Aorta (tissue), 5 donors: ENCODE data around the gene ARFGEF3. TPM values are rescaled to one million over a fixed set of nuclear protein-coding genes. Genes with fewer than 3 reads are reported as not detected.

ENCODE experiments used
- ATAC-seq: fragments of 200-7000 bp; cut with Tn5 transposase; one replicate; pipeline ENCODE4 v1.9.1; 2022; ENCODE audit warnings: moderate library complexity; ENCODE audit not compliant: low FRiP score
- DNase-seq, 2 donors: peaks; one replicate each; pipeline ENCODE4 v3.0.0-alpha.2; 2020
- H3K27ac ChIP-seq, 2 donors: one replicate each; pipeline ENCODE4 v1.5.1; 2013; ENCODE audit warnings: low read length in 2 of 2, mild to moderate bottlenecking in 2 of 2, moderate library complexity in 2 of 2, control low read depth in 1 of 2, inconsistent platforms in 1 of 2, low read depth in 1 of 2
- H3K27me3 ChIP-seq, 2 donors: one replicate each; pipeline ENCODE4 v1.6.1; 2013; ENCODE audit warnings: control low read depth in 1 of 2, low read length in 1 of 2, mild to moderate bottlenecking in 1 of 2, moderate library complexity in 1 of 2; ENCODE audit not compliant: insufficient read depth in 2 of 2, control insufficient read depth in 1 of 2
- H3K36me3 ChIP-seq, 2 donors: one replicate each; pipeline ENCODE4 v1.6.1; 2013; ENCODE audit warnings: control low read depth in 1 of 2, low read length in 1 of 2, mild to moderate bottlenecking in 1 of 2; ENCODE audit not compliant: insufficient read depth in 2 of 2, control insufficient read depth in 1 of 2
- H3K4me1 ChIP-seq, 2 donors: one replicate each; pipeline ENCODE4 v1.6.1; 2013; ENCODE audit warnings: low read length in 2 of 2, control low read depth in 1 of 2, mild to moderate bottlenecking in 1 of 2, moderate library complexity in 1 of 2; ENCODE audit not compliant: insufficient read depth in 2 of 2, control insufficient read depth in 1 of 2
- H3K4me3 ChIP-seq, 2 donors: one replicate each; pipeline ENCODE4 v1.5.1; 2013; ENCODE audit warnings: low read length in 2 of 2, control low read depth in 1 of 2, mild to moderate bottlenecking in 1 of 2
- H3K9me3 ChIP-seq: one replicate; pipeline ENCODE4 v1.6.1; 2013; ENCODE audit warnings: mild to moderate bottlenecking, low read length; ENCODE audit not compliant: control insufficient read depth
- WGBS, 2 donors: extraction: QIAGEN DNeasy Blood & Tissue Kit; methylation state at CpG; one replicate each; pipeline ENCODE4 v1.1.7; 2013; 5-methylcytosine and 5-hydroxymethylcytosine counted together
- intact Hi-C, 2 donors: fragments of 100-400 bp; cut with DNase I; formaldehyde crosslinking; loops; one replicate each; pipeline versions ENCODE4 v1.14.2 to v1.15.0; 2022
- polyA plus RNA-seq, 2 donors: library from polyadenylated mRNA; stranded (reverse); fragments of 200-250 nt; gene quantifications; one replicate each; pipeline ENCODE4 v1.2.3, GENCODE V29; 2013
- total RNA-seq, 2 donors: library from RNA; stranded (reverse); fragmentation: NEBNext Ultra II Directional; extraction: Animal tissue kit (Norgen Biotek cat#: 25700); gene quantifications; one replicate each; pipeline ENCODE4 v1.2.1, GENCODE V29; 2021
- donor health status: healthy with polysubstance abuse.
- donor health status: Bipolar disorder and iron deficiency.
- donor health status: DM: no; HTN: no; CAD: no.
- donor health status: DM: no; HTN: no; CAD: no.
- donor health status: DM: yes; HTN: yes; CAD: no.

Gene ARFGEF3
- total and polyA plus RNA-seq, 4 donors, result 0.10 to 2.5 (median 0.87) TPM

- H3K4me3 ChIP-seq, result no peak overlapping the region
- H3K27ac ChIP-seq, result no peak overlapping the region
- H3K9me3 ChIP-seq, result no peaks in the 10 kb centered on the region
- H3K27me3 ChIP-seq, result no peaks in the 10 kb centered on the region
- intact Hi-C loops, result no loop called here
- H3K36me3 ChIP-seq, result no peaks in the 10 kb centered on the region
- ATAC-seq (no peak), DNase-seq (no peak)
- H3K4me1 ChIP-seq, result no peaks in the 10 kb centered on the region
- WGBS, 2 donors, result 97 to 98% methylated on average over 2 of the region's 2 CpGs
Observed at GRCh38 chr6:138237463-138237862, 75.7 kb downstream of the ARFGEF3 start.

GRCh38 chr6:138238368-138238767, 76.6 kb downstream of the ARFGEF3 start:
- no peak overlapping the region for H3K4me3 ChIP-seq
- 94 to 99% methylated on average over 6 of the region's 6 CpGs for WGBS, 2 donors
- no peaks in the 10 kb centered on the region for H3K9me3 ChIP-seq
- H3K36me3 ChIP-seq, result no peaks in the 10 kb centered on the region
- H3K27ac ChIP-seq, result no peak overlapping the region
- no peaks in the 10 kb centered on the region for H3K4me1 ChIP-seq
- intact Hi-C loops, result no loop called here
- H3K27me3 ChIP-seq, result no peaks in the 10 kb centered on the region
- DNase-seq, result no peak
- no peak for ATAC-seq

GRCh38 chr6:138239774-138240173, 78.0 kb downstream of the ARFGEF3 start:
- H3K4me3 ChIP-seq, result no peak overlapping the region
- WGBS, 2 donors, result 89 to 98% methylated on average over 1 of the region's 1 CpG
- intact Hi-C loops, result no loop called here

GRCh38 chr6:138240476-138241245, 78.9 kb downstream of the ARFGEF3 start:
- ATAC-seq, result no peak
- WGBS, 2 donors, result 81 to 82% methylated on average over 13 of the region's 13 CpGs
- Histone ChIP-seq H3K4me3 (no peak overlapping the region), H3K27me3 (no peaks in the 10 kb centered on the region), H3K36me3 (no peaks in the 10 kb centered on the region), H3K9me3 (no peaks in the 10 kb centered on the region), H3K27ac (no peak overlapping the region), H3K4me1 (no peaks in the 10 kb centered on the region)
- DNase-seq, result no peak
- intact Hi-C loops, result no loop called here

More at GRCh38 chr6:138239774-138240173, 78.0 kb downstream of the ARFGEF3 start:
- no peaks in the 10 kb centered on the region for H3K4me1 ChIP-seq
- DNase-seq, result no peak
- ATAC-seq, result no peak
- no peaks in the 10 kb centered on the region for H3K36me3 ChIP-seq
- H3K27me3 ChIP-seq, result no peaks in the 10 kb centered on the region
- H3K9me3 ChIP-seq, result no peaks in the 10 kb centered on the region
- H3K27ac ChIP-seq, result no peak overlapping the region

GRCh38 chr6:138241381-138241780, 79.6 kb downstream of the ARFGEF3 start:
- H3K27ac ChIP-seq, result no peak overlapping the region
- DNase-seq (no peak), ATAC-seq (no peak)
- H3K27me3 ChIP-seq, result no peaks in the 10 kb centered on the region
- H3K4me1 ChIP-seq, result no peaks in the 10 kb centered on the region
- H3K36me3 ChIP-seq, result no peaks in the 10 kb centered on the region
- H3K9me3 ChIP-seq, result no peaks in the 10 kb centered on the region
- no peak overlapping the region for H3K4me3 ChIP-seq
- intact Hi-C loops, result no loop called here
- WGBS, 2 donors, result 91 to 94% methylated on average over 3 of the region's 3 CpGs

- DNase-seq (no peak), ATAC-seq (no peak)
- no peak overlapping the region for H3K4me3 ChIP-seq
- H3K4me1 ChIP-seq, result no peaks in the 10 kb centered on the region
- intact Hi-C loops, result no loop called here
- WGBS, 2 donors, result 93 to 96% methylated on average over 6 of the region's 6 CpGs
- H3K9me3 ChIP-seq, result no peaks in the 10 kb centered on the region
- H3K27me3 ChIP-seq, result no peaks in the 10 kb centered on the region
- no peak overlapping the region for H3K27ac ChIP-seq
- no peaks in the 10 kb centered on the region for H3K36me3 ChIP-seq
Observed at GRCh38 chr6:138241934-138242333, 80.2 kb downstream of the ARFGEF3 start.

GRCh38 chr6:138242987-138243592, 81.4 kb downstream of the ARFGEF3 start:
- 91 to 97% methylated on average over 4 of the region's 4 CpGs for WGBS, 2 donors
- no peaks in the 10 kb centered on the region for H3K36me3 ChIP-seq
- H3K27me3 ChIP-seq, result no peaks in the 10 kb centered on the region
- H3K9me3 ChIP-seq, result no peaks in the 10 kb centered on the region
- no peak overlapping the region for H3K4me3 ChIP-seq
- no peak overlapping the region for H3K27ac ChIP-seq
- H3K4me1 ChIP-seq, result no peaks in the 10 kb centered on the region
- intact Hi-C loops, result no loop called here
- DNase-seq (no peak), ATAC-seq (no peak)

GRCh38 chr6:138245751-138246150, 84.0 kb downstream of the ARFGEF3 start:
- 45 to 48% methylated on average over 3 of the region's 3 CpGs for WGBS, 2 donors
- no peaks in the 10 kb centered on the region for H3K36me3 ChIP-seq
- peaks cover 0 to 6% of the 10 kb centered on the region in 2 donors for H3K4me1 ChIP-seq
- H3K27me3 ChIP-seq, result no peaks in the 10 kb centered on the region
- no peaks in the 10 kb centered on the region for H3K9me3 ChIP-seq
- H3K4me3 ChIP-seq, result no peak overlapping the region
- no peak overlapping the region for H3K27ac ChIP-seq
- DNase-seq, result no peak
- ATAC-seq, result no peak
- intact Hi-C loops, result no loop called here
